Omental fat pad (tissue), 4 donors: ENCODE data around the gene ZIC5. TPM values are rescaled to one million over a fixed set of nuclear protein-coding genes. Genes with fewer than 3 reads are reported as not detected.

Experiments
- ATAC-seq: fragments of 150-250 bp; one replicate; pipeline ENCODE4 v1.9.1; 2016; ENCODE audit warnings: mild to moderate bottlenecking, moderate library complexity; ENCODE audit not compliant: low FRiP score
- DNase-seq: peaks from one replicate; pipeline ENCODE4 v3.0.0-alpha.2; 2019; ENCODE audit warnings: low spot score
- total RNA-seq, 4 donors: library from RNA; depleted of rRNA; stranded (reverse); fragments of >200 nt; gene quantifications; one replicate each; pipeline ENCODE4 v1.1.0, GENCODE V29; 2016
- TF ChIP-seq, protein P1 (sequence below), 3 donors: fragments of 450-650 bp; IDR thresholded peaks; one replicate each; pipeline ENCODE4 v1.5.1; 2016 to 2017; ENCODE audit warnings: antibody characterized with exemption in 3 of 3, mild to moderate bottlenecking in 3 of 3, moderate library complexity in 2 of 3

The ZIC5 gene
- total RNA-seq, 4 donors from 2014 or later = not detected

DNA sequence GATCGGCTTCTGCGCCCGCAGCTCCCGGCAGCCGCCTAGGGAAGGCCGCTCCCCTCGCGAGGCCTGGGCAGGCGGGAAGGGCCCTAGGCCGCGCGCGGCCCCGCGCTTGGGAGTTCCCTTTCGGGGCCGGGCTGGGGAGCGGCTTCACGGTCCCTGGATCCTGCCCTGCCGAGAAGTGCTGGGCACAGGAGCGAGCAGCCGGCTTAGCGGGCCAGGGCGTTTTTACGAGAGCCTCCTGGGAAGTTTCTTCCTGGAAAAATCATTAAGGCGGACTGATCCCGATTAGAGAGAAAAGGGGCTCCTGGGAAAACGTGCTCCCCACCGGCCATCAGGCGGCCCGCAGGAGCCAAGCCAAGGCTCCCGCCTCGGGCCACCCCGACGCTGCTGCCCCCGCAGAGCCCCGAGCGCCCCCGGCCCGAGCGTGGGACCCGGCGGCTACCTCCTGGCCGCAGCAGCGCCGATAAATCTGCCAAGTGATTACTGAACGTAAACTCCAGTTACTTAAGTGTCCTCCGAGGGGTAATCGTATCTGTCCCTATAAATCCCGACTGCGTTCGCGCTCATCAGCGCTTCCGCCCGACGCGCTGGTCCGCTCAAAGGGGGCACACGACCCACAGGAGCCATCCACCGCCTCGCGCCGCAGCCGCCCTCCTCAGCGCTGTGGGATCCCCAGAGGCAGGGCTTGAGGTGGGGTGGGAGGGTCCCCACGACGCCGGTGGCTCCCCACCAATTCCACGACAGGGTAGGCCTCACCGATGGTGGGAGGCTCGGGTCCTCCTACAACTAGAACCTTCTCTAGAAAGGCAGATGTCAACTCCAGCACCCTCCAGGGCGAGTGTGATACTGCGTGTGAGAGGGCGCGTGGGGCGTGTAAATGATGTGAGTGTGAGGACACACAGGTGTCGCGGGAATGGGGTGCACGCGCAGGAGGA lies 2.8 kb downstream of the ZIC5 start:
- TF ChIP-seq, protein P1, sequence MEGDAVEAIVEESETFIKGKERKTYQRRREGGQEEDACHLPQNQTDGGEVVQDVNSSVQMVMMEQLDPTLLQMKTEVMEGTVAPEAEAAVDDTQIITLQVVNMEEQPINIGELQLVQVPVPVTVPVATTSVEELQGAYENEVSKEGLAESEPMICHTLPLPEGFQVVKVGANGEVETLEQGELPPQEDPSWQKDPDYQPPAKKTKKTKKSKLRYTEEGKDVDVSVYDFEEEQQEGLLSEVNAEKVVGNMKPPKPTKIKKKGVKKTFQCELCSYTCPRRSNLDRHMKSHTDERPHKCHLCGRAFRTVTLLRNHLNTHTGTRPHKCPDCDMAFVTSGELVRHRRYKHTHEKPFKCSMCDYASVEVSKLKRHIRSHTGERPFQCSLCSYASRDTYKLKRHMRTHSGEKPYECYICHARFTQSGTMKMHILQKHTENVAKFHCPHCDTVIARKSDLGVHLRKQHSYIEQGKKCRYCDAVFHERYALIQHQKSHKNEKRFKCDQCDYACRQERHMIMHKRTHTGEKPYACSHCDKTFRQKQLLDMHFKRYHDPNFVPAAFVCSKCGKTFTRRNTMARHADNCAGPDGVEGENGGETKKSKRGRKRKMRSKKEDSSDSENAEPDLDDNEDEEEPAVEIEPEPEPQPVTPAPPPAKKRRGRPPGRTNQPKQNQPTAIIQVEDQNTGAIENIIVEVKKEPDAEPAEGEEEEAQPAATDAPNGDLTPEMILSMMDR (IDR thresholded peaks at IDR 0.05) = no peak
- no peak for ATAC-seq
- no peak for DNase-seq

DNA sequence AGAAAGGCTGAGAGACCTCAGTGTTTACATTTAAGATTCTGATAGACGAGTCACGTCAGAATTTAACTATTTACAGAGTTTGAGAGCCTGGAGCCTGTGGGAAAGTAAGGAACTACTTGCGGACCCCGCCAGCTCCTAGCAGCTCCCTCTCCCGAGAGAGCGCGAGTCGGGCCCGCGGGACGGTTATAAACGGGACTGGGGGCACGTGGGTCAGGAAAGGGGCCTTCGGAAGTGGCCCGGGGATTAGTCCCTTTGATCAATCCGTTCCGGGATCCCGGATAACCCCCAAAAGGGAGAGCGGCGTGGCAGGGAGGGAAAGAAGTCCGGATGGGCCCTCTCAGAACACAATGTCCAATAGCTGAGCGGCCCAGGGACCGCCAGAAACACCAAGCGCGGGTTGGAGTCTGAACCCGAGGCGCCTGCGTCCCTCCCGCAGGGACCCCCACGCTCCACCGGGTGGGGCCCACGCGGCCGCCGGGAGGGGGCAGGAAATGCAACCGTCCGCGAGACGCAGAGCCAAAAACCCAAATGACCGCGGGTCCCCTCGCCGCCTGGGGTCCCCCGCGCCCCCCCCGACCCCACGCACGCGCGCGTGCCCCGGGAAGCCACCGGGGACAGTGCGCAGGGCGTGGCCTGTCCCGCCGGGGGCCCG lies 3.6 kb downstream of the ZIC5 start:
- TF ChIP-seq, protein P1 (IDR thresholded peaks at IDR 0.05) = no peak
- ATAC-seq (no peak), DNase-seq (no peak)

DNA sequence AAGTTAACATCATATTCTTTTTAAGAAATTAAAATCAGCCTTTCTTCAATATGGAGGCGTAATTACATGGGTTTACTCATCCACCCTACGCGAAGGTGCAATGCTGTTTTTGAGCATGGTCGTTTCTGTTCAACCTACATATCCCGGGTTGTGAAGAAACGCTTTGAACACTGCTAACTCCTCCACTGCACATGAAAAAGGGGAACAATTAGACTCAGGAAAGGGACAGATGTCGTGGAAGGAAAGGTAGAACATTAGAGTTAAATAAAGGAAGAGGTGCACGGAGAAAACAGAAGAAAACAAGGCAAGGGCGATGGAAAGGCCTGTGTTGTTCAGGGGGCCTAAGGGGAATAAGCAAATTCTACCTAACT lies 4.1 kb downstream of the ZIC5 start:
- TF ChIP-seq, protein P1 (IDR thresholded peaks at IDR 0.05) = no peak
- ATAC-seq (no peak), DNase-seq (no peak)

DNA sequence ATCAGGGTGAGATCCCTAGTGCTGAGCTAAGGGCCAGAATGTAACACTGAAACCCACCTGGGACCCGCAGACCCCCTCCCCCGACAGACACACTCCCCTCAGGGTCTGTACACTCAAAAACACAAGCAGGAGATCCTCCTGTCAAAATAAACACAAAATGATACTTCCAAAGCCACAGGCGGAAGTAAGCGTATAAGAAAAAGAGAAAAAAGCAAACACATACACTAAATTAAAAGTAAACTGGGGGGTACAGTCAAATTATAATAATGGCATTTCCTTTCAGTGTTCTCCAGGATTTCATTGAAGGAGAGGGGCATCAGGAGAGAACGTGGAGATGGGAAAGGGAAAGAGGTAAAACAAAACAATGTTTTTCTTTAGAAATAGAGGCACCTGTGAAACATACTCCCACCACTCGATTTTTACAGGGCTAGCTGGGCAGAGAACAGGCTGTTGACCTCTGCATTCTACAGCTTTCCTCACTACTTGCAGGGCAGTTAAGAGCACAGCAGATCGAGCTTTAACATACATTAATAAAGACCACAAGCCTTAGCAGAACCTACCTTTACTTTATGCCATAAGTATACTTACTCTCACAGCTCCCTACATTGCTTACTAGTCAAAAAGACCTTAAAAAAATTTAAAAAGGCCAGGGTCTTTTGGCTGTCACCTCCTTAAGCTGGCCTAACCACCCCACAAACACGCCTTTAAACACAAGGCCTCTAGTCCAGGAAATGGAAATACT lies 5.3 kb downstream of the ZIC5 start:
- no peak for DNase-seq
- TF ChIP-seq, protein P1 (IDR thresholded peaks at IDR 0.05) = no peak
- ATAC-seq = no peak

DNA sequence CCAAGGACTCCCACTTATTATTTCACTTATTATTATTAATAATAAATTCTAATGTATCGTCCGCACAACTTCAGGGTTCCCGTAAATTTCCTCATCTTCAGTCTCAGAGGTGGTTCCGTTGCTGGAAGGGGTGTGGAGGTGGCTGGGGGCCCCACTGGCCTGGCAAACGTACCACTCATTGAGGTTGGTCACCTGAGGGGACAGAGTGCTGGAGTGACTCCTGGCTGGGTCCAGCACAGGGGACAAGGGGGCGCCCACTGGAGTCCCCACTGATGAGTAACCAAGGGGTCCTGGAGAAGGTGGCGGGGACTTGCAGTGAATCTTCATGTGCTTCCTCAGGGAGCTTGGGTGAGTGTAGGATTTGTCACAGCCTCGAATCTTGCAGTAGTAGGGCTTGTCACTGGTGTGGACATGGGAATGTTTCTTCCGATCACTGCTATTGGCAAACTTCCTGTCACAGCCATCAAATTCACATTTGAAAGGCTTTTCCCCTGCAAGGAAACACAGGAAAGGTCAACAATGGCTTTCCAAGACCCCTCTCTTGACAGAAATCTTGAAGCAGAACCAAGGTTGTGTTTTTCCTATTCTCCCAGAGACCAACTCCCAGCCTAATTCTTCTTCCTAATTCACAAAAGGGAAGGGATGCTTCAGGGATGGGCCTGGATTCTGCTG lies 6.1 kb downstream of the ZIC5 start:
- TF ChIP-seq, protein P1 (IDR thresholded peaks at IDR 0.05) = no peak
- no peak for ATAC-seq
- no peak for DNase-seq

DNA sequence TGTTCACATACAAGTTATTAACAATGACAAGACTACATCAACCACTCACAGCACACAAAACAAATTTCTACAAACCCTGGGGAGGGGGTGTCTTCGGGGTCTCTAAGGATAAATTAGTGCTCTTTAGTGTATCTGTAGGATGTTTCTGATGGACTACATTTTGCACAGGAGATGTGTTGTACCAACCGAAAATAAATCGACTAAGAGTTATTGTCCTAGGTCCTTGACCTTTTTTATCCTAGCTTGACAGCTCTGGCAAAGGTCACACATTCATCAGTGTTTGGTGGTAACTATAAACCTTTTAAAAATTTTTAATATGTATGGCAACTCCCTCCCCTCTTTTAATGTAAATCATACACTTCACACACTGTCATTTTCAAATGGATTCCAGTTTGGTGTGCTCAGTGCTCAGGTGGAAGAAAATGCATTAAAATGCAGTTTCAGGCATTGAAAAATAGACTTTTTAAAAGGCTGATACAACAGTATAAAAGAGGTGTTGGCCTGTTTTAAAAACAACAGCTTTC lies 7.7 kb downstream of the ZIC5 start:
- DNase-seq (no peak), ATAC-seq (no peak)
- TF ChIP-seq, protein P1 (IDR thresholded peaks at IDR 0.05) = no peak
